ENCODE results near the gene MARS1. TPM values are rescaled to one million over a fixed set of nuclear protein-coding genes. Genes with fewer than 3 reads are reported as not detected.
A peak's percentile ranks its signal among the peaks of the same experiment; 100 is the strongest.

Gene MARS1
- total RNA-seq, 2 donors from 2014 or later = 254 to 263 TPM

GRCh38 chr12:57547288-57548012, 59.6 kb downstream of the MARS1 start:
- no peak overlapping the region for H3K27ac Mint-ChIP-seq
- no peaks in the 10 kb centered on the region for H3K9me3 Mint-ChIP-seq
- no peak for DNase-seq
- H3K36me3 Mint-ChIP-seq (ENCODE audit: low read depth) = peaks cover 4% of the 10 kb centered on the region
- H3K4me1 Mint-ChIP-seq = peaks cover 18% of the 10 kb centered on the region
- Histone ChIP-seq H3K27me3 (ENCODE audit: control insufficient read depth, insufficient read depth, low read length, poor library complexity, severe bottlenecking) (peaks cover 32% of the 10 kb centered on the region), H3K36me3 (ENCODE audit: control insufficient read depth, insufficient read depth, low read length) (peaks cover 12% of the 10 kb centered on the region), H3K9me3 (ENCODE audit: control insufficient read depth, low read length) (no peaks in the 10 kb centered on the region), H3K27ac (ENCODE audit: low read depth, low read length) (no peak overlapping the region), H3K4me3 (ENCODE audit: low read length) (peak overlapping the region; percentile 92), H3K9ac (ENCODE audit: extremely low read depth, low read length, poor library complexity, severe bottlenecking) (no peak overlapping the region), H3K4me1 (ENCODE audit: control insufficient read depth, insufficient read depth, low read length) (peaks cover 4% of the 10 kb centered on the region)
- WGBS, 2 experiments (ENCODE audit: insufficient coverage in 1 of 2, insufficient read length in 1 of 2) = 21 to 39% methylated on average over 3 to 9 of the region's 9 CpGs
- H3K27me3 Mint-ChIP-seq (ENCODE audit: insufficient read depth) = peaks cover 38% of the 10 kb centered on the region
- H3K4me3 Mint-ChIP-seq = peak overlapping the region; percentile 97
- no peak for TF ChIP-seq CTCF (conservative IDR thresholded peaks at IDR 0.05)

- 100% methylated on average over 2 of the region's 2 CpGs; no CpG with 5 or more reads in 1 of the 2 experiments for WGBS, 2 experiments (ENCODE audit: insufficient coverage in 1 of 2, insufficient read length in 1 of 2)
- Histone ChIP-seq H3K4me3 (ENCODE audit: low read length) (no peak overlapping the region), H3K9ac (ENCODE audit: extremely low read depth, low read length, poor library complexity, severe bottlenecking) (no peak overlapping the region), H3K27me3 (ENCODE audit: control insufficient read depth, insufficient read depth, low read length, poor library complexity, severe bottlenecking) (peaks cover 32% of the 10 kb centered on the region), H3K4me1 (ENCODE audit: control insufficient read depth, insufficient read depth, low read length) (peaks cover 4% of the 10 kb centered on the region), H3K9me3 (ENCODE audit: control insufficient read depth, low read length) (no peaks in the 10 kb centered on the region), H3K36me3 (ENCODE audit: control insufficient read depth, insufficient read depth, low read length) (peaks cover 12% of the 10 kb centered on the region), H3K27ac (ENCODE audit: low read depth, low read length) (no peak overlapping the region)
- H3K27me3 Mint-ChIP-seq (ENCODE audit: insufficient read depth) = peaks cover 38% of the 10 kb centered on the region
- DNase-seq = no peak
- peaks cover 23% of the 10 kb centered on the region for H3K4me1 Mint-ChIP-seq
- H3K27ac Mint-ChIP-seq = no peak overlapping the region
- no peak overlapping the region for H3K4me3 Mint-ChIP-seq
- peaks cover 4% of the 10 kb centered on the region for H3K36me3 Mint-ChIP-seq (ENCODE audit: low read depth)
- no peak for TF ChIP-seq CTCF (conservative IDR thresholded peaks at IDR 0.05)
- H3K9me3 Mint-ChIP-seq = no peaks in the 10 kb centered on the region
Measured at GRCh38 chr12:57548013-57548315, 60.1 kb downstream of the MARS1 start.

GRCh38 chr12:57548488-57548887, 60.6 kb downstream of the MARS1 start:
- H3K27ac Mint-ChIP-seq = no peak overlapping the region
- DNase-seq = no peak

More at GRCh38 chr12:57548488-57548887, 60.6 kb downstream of the MARS1 start:
- 74 to 81% methylated on average over 2 of the region's 2 CpGs for WGBS, 2 experiments (ENCODE audit: insufficient coverage in 1 of 2, insufficient read length in 1 of 2)
- H3K9me3 Mint-ChIP-seq = no peaks in the 10 kb centered on the region
- no peaks in the 10 kb centered on the region for H3K9me3 ChIP-seq (ENCODE audit: control insufficient read depth, low read length)
- H3K4me1 ChIP-seq (ENCODE audit: control insufficient read depth, insufficient read depth, low read length) = peaks cover 4% of the 10 kb centered on the region
- H3K27me3 ChIP-seq (ENCODE audit: control insufficient read depth, insufficient read depth, low read length, poor library complexity, severe bottlenecking) = peaks cover 32% of the 10 kb centered on the region
- H3K36me3 Mint-ChIP-seq (ENCODE audit: low read depth) = peaks cover 2% of the 10 kb centered on the region
- no peak overlapping the region for H3K9ac ChIP-seq (ENCODE audit: extremely low read depth, low read length, poor library complexity, severe bottlenecking)
- no peak for TF ChIP-seq CTCF (conservative IDR thresholded peaks at IDR 0.05)
- H3K27ac ChIP-seq (ENCODE audit: low read depth, low read length) = no peak overlapping the region
- H3K4me1 Mint-ChIP-seq = peaks cover 23% of the 10 kb centered on the region
- no peak overlapping the region for H3K4me3 Mint-ChIP-seq
- peaks cover 12% of the 10 kb centered on the region for H3K36me3 ChIP-seq (ENCODE audit: control insufficient read depth, insufficient read depth, low read length)
- H3K27me3 Mint-ChIP-seq (ENCODE audit: insufficient read depth) = peaks cover 38% of the 10 kb centered on the region
- H3K4me3 ChIP-seq (ENCODE audit: low read length) = no peak overlapping the region

All from endodermal cell (in vitro differentiated cells).